22Rv1 (cell line): ENCODE data around the gene PASK.

Experiments
- ZFX ChIP-seq: fragments of 450-650 bp; IDR thresholded peaks from 2 replicates; pipeline ENCODE4 v1.6.1; 2017; ENCODE audit warnings: antibody characterized with exemption, borderline replicate concordance
- TF ChIP-seq, protein P1 (sequence below): fragments of 450-650 bp; IDR thresholded peaks from 2 replicates; pipeline ENCODE4 v1.5.1; 2017; ENCODE audit warnings: mild to moderate bottlenecking

DNA sequence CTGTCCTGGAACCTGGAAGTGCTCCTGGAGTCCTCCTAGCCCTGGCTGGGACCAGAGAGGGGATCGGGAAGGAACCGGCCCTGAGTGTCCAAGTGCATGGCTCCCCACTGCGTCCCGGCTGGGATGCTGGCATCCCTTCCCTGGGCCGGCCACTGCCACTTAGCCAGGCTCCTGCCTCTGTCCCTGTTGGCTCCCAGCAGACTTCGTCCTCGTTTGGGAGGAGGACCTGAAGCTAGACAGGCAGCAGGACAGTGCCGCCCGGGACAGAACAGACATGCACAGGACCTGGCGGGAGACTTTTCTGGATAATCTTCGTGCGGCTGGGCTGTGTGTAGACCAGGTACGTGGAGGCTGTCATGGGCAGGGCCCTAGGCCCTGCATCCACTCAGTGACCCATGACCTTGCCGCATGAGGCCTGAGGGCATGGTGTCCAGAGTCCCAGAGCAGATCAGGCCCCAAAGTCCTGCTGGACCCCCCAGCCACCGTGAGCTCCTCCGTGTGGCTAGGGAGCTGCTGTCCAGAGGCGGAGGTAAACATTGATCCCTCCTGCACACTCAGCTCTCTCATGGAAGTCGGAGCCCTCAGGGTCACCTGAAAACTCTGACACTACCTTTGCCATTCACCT is 46.3 kb upstream of the PASK start:
- TF ChIP-seq, protein P1, sequence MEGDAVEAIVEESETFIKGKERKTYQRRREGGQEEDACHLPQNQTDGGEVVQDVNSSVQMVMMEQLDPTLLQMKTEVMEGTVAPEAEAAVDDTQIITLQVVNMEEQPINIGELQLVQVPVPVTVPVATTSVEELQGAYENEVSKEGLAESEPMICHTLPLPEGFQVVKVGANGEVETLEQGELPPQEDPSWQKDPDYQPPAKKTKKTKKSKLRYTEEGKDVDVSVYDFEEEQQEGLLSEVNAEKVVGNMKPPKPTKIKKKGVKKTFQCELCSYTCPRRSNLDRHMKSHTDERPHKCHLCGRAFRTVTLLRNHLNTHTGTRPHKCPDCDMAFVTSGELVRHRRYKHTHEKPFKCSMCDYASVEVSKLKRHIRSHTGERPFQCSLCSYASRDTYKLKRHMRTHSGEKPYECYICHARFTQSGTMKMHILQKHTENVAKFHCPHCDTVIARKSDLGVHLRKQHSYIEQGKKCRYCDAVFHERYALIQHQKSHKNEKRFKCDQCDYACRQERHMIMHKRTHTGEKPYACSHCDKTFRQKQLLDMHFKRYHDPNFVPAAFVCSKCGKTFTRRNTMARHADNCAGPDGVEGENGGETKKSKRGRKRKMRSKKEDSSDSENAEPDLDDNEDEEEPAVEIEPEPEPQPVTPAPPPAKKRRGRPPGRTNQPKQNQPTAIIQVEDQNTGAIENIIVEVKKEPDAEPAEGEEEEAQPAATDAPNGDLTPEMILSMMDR, result no peak
- no peak for TF ChIP-seq ZFX
